ACHN (cell line): ENCODE results near the gene SLC35F4.
A peak's percentile ranks its signal among the peaks of the same experiment; 100 is the strongest.
"Not testable (repeated sequence)": the region's sequence is repeated elsewhere in the genome, so short reads cannot be mapped to it uniquely, and the experiment has no call there.

ENCODE experiments used
- DNase-seq: peaks from one replicate; pipeline ENCODE4 v3.0.0-alpha.2; 2015
- in situ Hi-C: cut with HindIII; loops from 2 replicates; pipeline ENCODE4 v1.10.0; 2017; ENCODE audit warnings: low sequenced_read_pairs, low pct_ligation_motif_present, low pct_unique_long_range_greater_than_20kb

SLC35F4 gene

GRCh38 chr14:57855666-57856065 lies 10.2 kb downstream of the SLC35F4 start:
- in situ Hi-C loops, DNase-seq: not testable (repeated sequence)

- DNase-seq, result no peak
- in situ Hi-C loops, result no loop called here
Measured at GRCh38 chr14:57854571-57854970, 11.3 kb downstream of the SLC35F4 start.

- in situ Hi-C loops, result no loop called here
- no peak for DNase-seq
Measured at GRCh38 chr14:57851354-57851753, 14.5 kb downstream of the SLC35F4 start.

GRCh38 chr14:57848786-57849185 lies 17.1 kb downstream of the SLC35F4 start:
- DNase-seq, result no peak
- in situ Hi-C loops, result no loop called here

GRCh38 chr14:57848353-57848752 lies 17.5 kb downstream of the SLC35F4 start:
- DNase-seq, result no peak
- in situ Hi-C loops, result no loop called here

GRCh38 chr14:57847706-57848105 lies 18.2 kb downstream of the SLC35F4 start:
- in situ Hi-C loops, result no loop called here
- no peak for DNase-seq

GRCh38 chr14:57847096-57847495 lies 18.8 kb downstream of the SLC35F4 start:
- DNase-seq, result no peak
- in situ Hi-C loops, result no loop called here

- DNase-seq, result no peak
- in situ Hi-C loops, result no loop called here
Measured at GRCh38 chr14:57846596-57846995, 19.3 kb downstream of the SLC35F4 start.

GRCh38 chr14:57845802-57846531 lies 19.9 kb downstream of the SLC35F4 start:
- in situ Hi-C loops, result no loop called here
- peak; percentile 37 for DNase-seq

- in situ Hi-C loops, result no loop called here
- no peak for DNase-seq
Measured at GRCh38 chr14:57845316-57845715, 20.6 kb downstream of the SLC35F4 start.

- DNase-seq, result no peak
- in situ Hi-C loops, result no loop called here
Measured at GRCh38 chr14:57837267-57837666, 28.6 kb downstream of the SLC35F4 start.

- in situ Hi-C loops, result no loop called here
- no peak for DNase-seq
Measured at GRCh38 chr14:57835766-57836165, 30.1 kb downstream of the SLC35F4 start.

- in situ Hi-C loops, result no loop called here
Measured at GRCh38 chr14:57834961-57835360, 30.9 kb downstream of the SLC35F4 start.

GRCh38 chr14:57834001-57834598 lies 31.8 kb downstream of the SLC35F4 start:
- DNase-seq, result no peak
- in situ Hi-C loops, result no loop called here

More at GRCh38 chr14:57834961-57835360, 30.9 kb downstream of the SLC35F4 start:
- DNase-seq, result peak; percentile 57

- DNase-seq, result peak; percentile 97
- in situ Hi-C loops, result no loop called here
Measured at GRCh38 chr14:57833323-57833722, 32.6 kb downstream of the SLC35F4 start.

GRCh38 chr14:57831981-57832380 lies 33.9 kb downstream of the SLC35F4 start:
- DNase-seq, result peak; percentile 92
- in situ Hi-C loops, result no loop called here

GRCh38 chr14:57828713-57829112 lies 37.2 kb downstream of the SLC35F4 start:
- no peak for DNase-seq
- in situ Hi-C loops, result no loop called here

GRCh38 chr14:57823015-57823660 lies 42.8 kb downstream of the SLC35F4 start:
- DNase-seq, result peak; percentile 21
- in situ Hi-C loops, result no loop called here

- in situ Hi-C loops, result no loop called here
- DNase-seq, result no peak
Measured at GRCh38 chr14:57822081-57822480, 43.8 kb downstream of the SLC35F4 start.

GRCh38 chr14:57820581-57820980 lies 45.3 kb downstream of the SLC35F4 start:
- in situ Hi-C loops, result no loop called here
- no peak for DNase-seq
